ENCODE measurements around the gene CSNK2A2.

The CSNK2A2 gene

GRCh38 chr16:58219432-58219831 lies 21.5 kb upstream of the CSNK2A2 start:
- no peaks in the 10 kb centered on the region for H3K27me3 ChIP-seq (ENCODE audit: insufficient read depth, low read depth, severe bottlenecking)
- no peaks in the 10 kb centered on the region for H3K9me3 ChIP-seq (ENCODE audit: severe bottlenecking)
- no peak overlapping the region for H3K27ac ChIP-seq
- H3K4me3 ChIP-seq (ENCODE audit: low read depth, low read length), result no peak overlapping the region
- TF ChIP-seq CTCF (IDR thresholded peaks at IDR 0.05; ENCODE audit: low read depth, low read length), result no peak
- DNase-seq, result no peak
- H3K36me3 ChIP-seq, result no peaks in the 10 kb centered on the region

- no peak for DNase-seq
- H3K27me3 ChIP-seq (ENCODE audit: insufficient read depth, low read depth, severe bottlenecking), result no peaks in the 10 kb centered on the region
- no peak overlapping the region for H3K4me3 ChIP-seq (ENCODE audit: low read depth, low read length)
- no peak overlapping the region for H3K27ac ChIP-seq
- no peaks in the 10 kb centered on the region for H3K36me3 ChIP-seq
- no peak for TF ChIP-seq CTCF (IDR thresholded peaks at IDR 0.05; ENCODE audit: low read depth, low read length)
- H3K9me3 ChIP-seq (ENCODE audit: severe bottlenecking), result no peaks in the 10 kb centered on the region
These were observed 20.9 kb upstream of the CSNK2A2 start for GRCh38 chr16:58218786-58219185.

- H3K9me3 ChIP-seq (ENCODE audit: severe bottlenecking), result no peaks in the 10 kb centered on the region
- DNase-seq, result no peak
- no peak overlapping the region for H3K27ac ChIP-seq
- H3K4me3 ChIP-seq (ENCODE audit: low read depth, low read length), result no peak overlapping the region
- TF ChIP-seq CTCF (IDR thresholded peaks at IDR 0.05; ENCODE audit: low read depth, low read length), result no peak
- no peaks in the 10 kb centered on the region for H3K36me3 ChIP-seq
- H3K27me3 ChIP-seq (ENCODE audit: insufficient read depth, low read depth, severe bottlenecking), result no peaks in the 10 kb centered on the region
These were observed 19.5 kb upstream of the CSNK2A2 start for GRCh38 chr16:58217311-58217925.

GRCh38 chr16:58212824-58213655 lies 15.1 kb upstream of the CSNK2A2 start:
- Histone ChIP-seq H3K4me3 (ENCODE audit: low read depth, low read length) (no peak overlapping the region), H3K27me3 (ENCODE audit: insufficient read depth, low read depth, severe bottlenecking) (no peaks in the 10 kb centered on the region), H3K9me3 (ENCODE audit: severe bottlenecking) (no peaks in the 10 kb centered on the region), H3K27ac (no peak overlapping the region), H3K36me3 (no peaks in the 10 kb centered on the region)
- TF ChIP-seq CTCF (IDR thresholded peaks at IDR 0.05; ENCODE audit: low read depth, low read length), result no peak
- DNase-seq, result no peak

GRCh38 chr16:58211846-58212245 lies 13.9 kb upstream of the CSNK2A2 start:
- TF ChIP-seq CTCF (IDR thresholded peaks at IDR 0.05; ENCODE audit: low read depth, low read length), result no peak
- no peak for DNase-seq
- Histone ChIP-seq H3K9me3 (ENCODE audit: severe bottlenecking) (no peaks in the 10 kb centered on the region), H3K27ac (no peak overlapping the region), H3K36me3 (no peaks in the 10 kb centered on the region), H3K4me3 (ENCODE audit: low read depth, low read length) (no peak overlapping the region), H3K27me3 (ENCODE audit: insufficient read depth, low read depth, severe bottlenecking) (no peaks in the 10 kb centered on the region)

Measured in WERI-Rb-1 (cell line).